Measurements from ENCODE around the gene TTLL11. TPM values are rescaled to one million over a fixed set of nuclear protein-coding genes. Genes with fewer than 3 reads are reported as not detected.

The TTLL11 gene
- total RNA-seq, 4 donors from 2014 or later, result 20.5 to 41.3 (median 27.6) TPM

DNA sequence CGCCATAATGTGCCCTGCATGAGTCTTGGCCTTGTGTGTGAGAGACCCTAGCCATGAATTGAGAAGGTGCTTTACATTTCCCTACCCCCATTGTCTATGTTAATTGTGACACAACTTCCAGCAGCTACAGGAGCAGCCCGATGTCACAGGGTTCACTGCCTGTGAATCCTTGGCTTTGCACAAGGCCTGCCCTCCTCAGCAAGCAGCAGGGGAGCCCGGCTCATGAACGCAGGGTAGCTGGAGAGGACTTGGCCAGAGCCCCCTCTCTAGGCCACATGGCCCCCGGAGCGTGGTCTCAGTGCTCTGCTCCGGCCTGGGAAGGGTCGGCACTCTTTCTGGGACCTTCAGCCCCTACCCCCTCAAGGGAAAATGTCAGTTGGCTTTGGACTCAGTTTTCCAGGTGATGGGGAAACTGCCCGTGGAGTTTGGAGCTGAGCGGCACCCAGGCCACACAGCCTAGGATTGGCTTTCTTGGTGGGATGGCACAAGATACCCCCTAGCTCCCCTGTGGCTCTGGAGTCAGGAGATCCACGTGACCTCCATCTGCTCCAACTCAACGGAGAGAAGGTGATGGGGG, 280.9 kb downstream of the TTLL11 start:
- no peaks in the 10 kb centered on the region for H3K27me3 ChIP-seq
- no peak for DNase-seq (ENCODE audit: extremely low spot score)
- no peak overlapping the region for H3K4me3 ChIP-seq
- intact Hi-C loops (cut with DNase I), result no loop called here
- TF ChIP-seq EP300 (IDR thresholded peaks at IDR 0.05), result no peak
- no peak for TF ChIP-seq POLR2A (IDR thresholded peaks at IDR 0.05; ENCODE audit: low read depth)
- TF ChIP-seq POLR2AphosphoS5 (IDR thresholded peaks at IDR 0.05), result no peak
- TF ChIP-seq, protein P1, sequence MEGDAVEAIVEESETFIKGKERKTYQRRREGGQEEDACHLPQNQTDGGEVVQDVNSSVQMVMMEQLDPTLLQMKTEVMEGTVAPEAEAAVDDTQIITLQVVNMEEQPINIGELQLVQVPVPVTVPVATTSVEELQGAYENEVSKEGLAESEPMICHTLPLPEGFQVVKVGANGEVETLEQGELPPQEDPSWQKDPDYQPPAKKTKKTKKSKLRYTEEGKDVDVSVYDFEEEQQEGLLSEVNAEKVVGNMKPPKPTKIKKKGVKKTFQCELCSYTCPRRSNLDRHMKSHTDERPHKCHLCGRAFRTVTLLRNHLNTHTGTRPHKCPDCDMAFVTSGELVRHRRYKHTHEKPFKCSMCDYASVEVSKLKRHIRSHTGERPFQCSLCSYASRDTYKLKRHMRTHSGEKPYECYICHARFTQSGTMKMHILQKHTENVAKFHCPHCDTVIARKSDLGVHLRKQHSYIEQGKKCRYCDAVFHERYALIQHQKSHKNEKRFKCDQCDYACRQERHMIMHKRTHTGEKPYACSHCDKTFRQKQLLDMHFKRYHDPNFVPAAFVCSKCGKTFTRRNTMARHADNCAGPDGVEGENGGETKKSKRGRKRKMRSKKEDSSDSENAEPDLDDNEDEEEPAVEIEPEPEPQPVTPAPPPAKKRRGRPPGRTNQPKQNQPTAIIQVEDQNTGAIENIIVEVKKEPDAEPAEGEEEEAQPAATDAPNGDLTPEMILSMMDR (IDR thresholded peaks at IDR 0.05), result no peak
- no peaks in the 10 kb centered on the region for H3K9me3 ChIP-seq
- peaks cover 0 to 5% (median 0%) of the 10 kb centered on the region in 4 donors for H3K4me1 ChIP-seq
- no peaks in the 10 kb centered on the region for H3K36me3 ChIP-seq
- no peak overlapping the region for H3K27ac ChIP-seq (replicated peaks in 1 of 4)
- WGBS, result 88% methylated on average over 7 of the region's 12 CpGs

DNA sequence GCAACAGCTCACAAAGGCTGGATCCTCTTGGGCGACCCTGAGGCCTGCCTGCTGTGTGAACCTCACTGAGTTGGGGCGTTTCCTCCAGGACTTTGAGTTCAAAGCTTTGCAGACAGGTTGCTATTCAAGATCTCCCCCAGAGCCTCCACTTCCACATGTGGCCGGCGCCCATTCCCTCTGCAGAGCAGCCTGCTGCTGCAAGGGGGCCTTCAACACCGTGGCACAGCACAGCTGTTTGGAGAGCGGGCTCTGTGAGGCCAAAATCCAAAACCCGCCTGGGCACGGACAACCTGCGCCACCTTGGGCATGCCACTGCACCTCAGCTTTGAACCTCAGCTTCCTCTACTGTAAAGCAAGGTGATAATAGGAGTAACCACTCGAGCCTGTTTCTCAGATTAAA, 281.4 kb downstream of the TTLL11 start:
- Histone ChIP-seq H3K4me1 (peaks cover 0 to 5% (median 0%) of the 10 kb centered on the region in 4 donors), H3K27me3 (no peaks in the 10 kb centered on the region), H3K27ac (replicated peaks in 1 of 4) (no peak overlapping the region), H3K36me3 (no peaks in the 10 kb centered on the region), H3K4me3 (no peak overlapping the region), H3K9me3 (no peaks in the 10 kb centered on the region)
- 95% methylated on average over 10 of the region's 10 CpGs for WGBS
- DNase-seq (ENCODE audit: extremely low spot score), result no peak
- intact Hi-C loops (cut with DNase I), result no loop called here
- TF ChIP-seq POLR2A (IDR thresholded peaks at IDR 0.05; ENCODE audit: low read depth) (no peak), EP300 (IDR thresholded peaks at IDR 0.05) (no peak), POLR2AphosphoS5 (IDR thresholded peaks at IDR 0.05) (no peak)
- TF ChIP-seq, protein P1 (IDR thresholded peaks at IDR 0.05), result no peak

- 93% methylated on average over 5 of the region's 9 CpGs for WGBS
- H3K27me3 ChIP-seq, result no peaks in the 10 kb centered on the region
- intact Hi-C loops (cut with DNase I), result no loop called here
- TF ChIP-seq POLR2AphosphoS5 (IDR thresholded peaks at IDR 0.05), result no peak
- TF ChIP-seq, protein P1 (IDR thresholded peaks at IDR 0.05), result no peak
- no peak for TF ChIP-seq EP300 (IDR thresholded peaks at IDR 0.05)
- TF ChIP-seq POLR2A (IDR thresholded peaks at IDR 0.05; ENCODE audit: low read depth), result no peak
- H3K36me3 ChIP-seq, result no peaks in the 10 kb centered on the region
- no peak overlapping the region for H3K27ac ChIP-seq (replicated peaks in 1 of 4)
- H3K4me1 ChIP-seq, result peaks cover 0 to 5% (median 0%) of the 10 kb centered on the region in 4 donors
- H3K9me3 ChIP-seq, result no peaks in the 10 kb centered on the region
- no peak for DNase-seq (ENCODE audit: extremely low spot score)
- no peak overlapping the region for H3K4me3 ChIP-seq
These were observed 282.0 kb downstream of the TTLL11 start for GRCh38 chr9:121811140-121811539.

DNA sequence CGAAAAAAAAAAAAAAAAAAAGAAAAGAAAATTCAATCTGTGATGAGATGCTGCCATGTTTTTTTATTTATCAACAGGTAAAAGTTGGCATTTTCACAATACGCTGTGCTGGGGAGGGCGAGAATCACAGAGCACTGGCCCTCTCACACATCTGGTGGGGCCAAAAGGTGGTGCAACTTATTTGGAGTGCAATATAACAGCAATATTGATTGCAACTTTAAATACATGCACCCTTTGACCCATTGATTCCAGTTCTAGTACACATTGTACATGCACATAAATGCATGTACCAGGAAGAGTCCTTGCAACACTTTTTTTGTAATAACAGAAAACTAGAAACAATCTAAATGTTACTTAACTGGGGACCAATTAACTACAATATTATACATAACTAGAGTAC, 282.6 kb downstream of the TTLL11 start:
- Histone ChIP-seq H3K9me3 (no peaks in the 10 kb centered on the region), H3K27me3 (no peaks in the 10 kb centered on the region), H3K4me3 (no peak overlapping the region), H3K27ac (replicated peaks in 1 of 4) (no peak overlapping the region), H3K36me3 (no peaks in the 10 kb centered on the region), H3K4me1 (peaks cover 0 to 5% (median 0%) of the 10 kb centered on the region in 4 donors)
- intact Hi-C loops (cut with DNase I), result no loop called here
- 92% methylated on average over 3 of the region's 3 CpGs for WGBS
- no peak for TF ChIP-seq POLR2A (IDR thresholded peaks at IDR 0.05; ENCODE audit: low read depth)
- no peak for TF ChIP-seq EP300 (IDR thresholded peaks at IDR 0.05)
- TF ChIP-seq POLR2AphosphoS5 (IDR thresholded peaks at IDR 0.05), result no peak
- TF ChIP-seq, protein P1 (IDR thresholded peaks at IDR 0.05), result no peak
- no peak for DNase-seq (ENCODE audit: extremely low spot score)

Measured in esophagus muscularis mucosa (tissue), 4 donors.